ENCODE data around the gene ITPR3. TPM values are rescaled to one million over a fixed set of nuclear protein-coding genes. Genes with fewer than 3 reads are reported as not detected.
"Not testable (repeated sequence)": the region's sequence is repeated elsewhere in the genome, so short reads cannot be mapped to it uniquely, and the experiment has no call there.

ITPR3 gene
- total RNA-seq, 1 donor, result 91.2 TPM

- DNase-seq (ENCODE audit: low read depth), result no peak
- no peak overlapping the region for H3K4me3 ChIP-seq (ENCODE audit: low read depth, low read length)
- no peak for TF ChIP-seq CTCF (IDR thresholded peaks at IDR 0.05; ENCODE audit: insufficient read depth, low read length)
Measured at GRCh38 chr6:33590531-33591198, 30.5 kb upstream of the ITPR3 start.

GRCh38 chr6:33591424-33592032, 29.6 kb upstream of the ITPR3 start:
- TF ChIP-seq CTCF (IDR thresholded peaks at IDR 0.05; ENCODE audit: insufficient read depth, low read length), result no peak
- H3K4me3 ChIP-seq (ENCODE audit: low read depth, low read length), result no peak overlapping the region
- no peak for DNase-seq (ENCODE audit: low read depth)

- DNase-seq (ENCODE audit: low read depth), result no peak
- no peak for TF ChIP-seq CTCF (IDR thresholded peaks at IDR 0.05; ENCODE audit: insufficient read depth, low read length)
- H3K4me3 ChIP-seq (ENCODE audit: low read depth, low read length), result no peak overlapping the region
Measured at GRCh38 chr6:33592280-33592594, 28.9 kb upstream of the ITPR3 start.

GRCh38 chr6:33592595-33593413, 28.3 kb upstream of the ITPR3 start:
- no peak for DNase-seq (ENCODE audit: low read depth)
- no peak overlapping the region for H3K4me3 ChIP-seq (ENCODE audit: low read depth, low read length)
- no peak for TF ChIP-seq CTCF (IDR thresholded peaks at IDR 0.05; ENCODE audit: insufficient read depth, low read length)

GRCh38 chr6:33593414-33593727, 27.8 kb upstream of the ITPR3 start:
- no peak for TF ChIP-seq CTCF (IDR thresholded peaks at IDR 0.05; ENCODE audit: insufficient read depth, low read length)
- no peak for DNase-seq (ENCODE audit: low read depth)
- H3K4me3 ChIP-seq (ENCODE audit: low read depth, low read length), result no peak overlapping the region

- no peak for DNase-seq (ENCODE audit: low read depth)
- no peak for TF ChIP-seq CTCF (IDR thresholded peaks at IDR 0.05; ENCODE audit: insufficient read depth, low read length)
- no peak overlapping the region for H3K4me3 ChIP-seq (ENCODE audit: low read depth, low read length)
Measured at GRCh38 chr6:33595001-33595846, 25.9 kb upstream of the ITPR3 start.

GRCh38 chr6:33596894-33597293, 24.2 kb upstream of the ITPR3 start:
- not testable (repeated sequence) for DNase-seq (ENCODE audit: low read depth)

More at GRCh38 chr6:33596894-33597293, 24.2 kb upstream of the ITPR3 start:
- H3K4me3 ChIP-seq (ENCODE audit: low read depth, low read length), result not testable (repeated sequence)
